RCC 7860 (cell line): Measurements from ENCODE around the gene BIRC7.

Source experiments
- DNase-seq: peaks from one replicate; pipeline ENCODE4 v3.0.0-alpha.2; 2015; ENCODE audit warnings: low spot score
- FAIRE-seq: peaks from 2 replicates; lab custom pipeline; 2012; peaks lifted over from hg19 to GRCh38; lab: Jason Lieb, UNC

The BIRC7 gene

GRCh38 chr20:63223826-63224207 is 11.9 kb upstream of the BIRC7 start:
- DNase-seq, result no peak
- FAIRE-seq, result no peak

- peak; percentile 90 for DNase-seq
- peak; percentile 69 for FAIRE-seq
These were observed 11.2 kb upstream of the BIRC7 start for GRCh38 chr20:63224412-63225081.

GRCh38 chr20:63225082-63225454 is 10.6 kb upstream of the BIRC7 start:
- DNase-seq, result peak; percentile 8
- no peak for FAIRE-seq

GRCh38 chr20:63226042-63226943 is 9.4 kb upstream of the BIRC7 start:
- FAIRE-seq (no peak), DNase-seq (peak; percentile 19)

- no peak for FAIRE-seq
- DNase-seq, result no peak
These were observed 8.4 kb upstream of the BIRC7 start for GRCh38 chr20:63227260-63227659.

- no peak for DNase-seq
- FAIRE-seq, result no peak
These were observed 6.9 kb upstream of the BIRC7 start for GRCh38 chr20:63228806-63229205.

GRCh38 chr20:63230800-63231268 is 4.9 kb upstream of the BIRC7 start:
- DNase-seq (no peak), FAIRE-seq (no peak)

GRCh38 chr20:63232235-63233060 is 3.3 kb upstream of the BIRC7 start:
- FAIRE-seq (peak; percentile 98), DNase-seq (peak; percentile 97)

GRCh38 chr20:63233061-63233344 is 2.7 kb upstream of the BIRC7 start:
- DNase-seq, result no peak
- FAIRE-seq, result no peak

- DNase-seq, result no peak
- no peak for FAIRE-seq
These were observed 1.8 kb upstream of the BIRC7 start for GRCh38 chr20:63233924-63234323.

GRCh38 chr20:63234693-63235398 is 859 bp upstream of the BIRC7 start:
- FAIRE-seq (no peak), DNase-seq (no peak)

- DNase-seq (no peak), FAIRE-seq (no peak)
These were observed 572 bp downstream of the BIRC7 start for GRCh38 chr20:63236116-63236837.

GRCh38 chr20:63238031-63238430 is 2.3 kb downstream of the BIRC7 start:
- no peak for DNase-seq
- no peak for FAIRE-seq

GRCh38 chr20:63238514-63239125 is 2.9 kb downstream of the BIRC7 start:
- DNase-seq (no peak), FAIRE-seq (no peak)

- no peak for DNase-seq
- no peak for FAIRE-seq
These were observed 3.7 kb downstream of the BIRC7 start for GRCh38 chr20:63239431-63239830.

- DNase-seq (no peak), FAIRE-seq (no peak)
These were observed 4.3 kb downstream of the BIRC7 start for GRCh38 chr20:63240004-63240403.

GRCh38 chr20:63241272-63241671 is 5.6 kb downstream of the BIRC7 start:
- FAIRE-seq, result no peak
- no peak for DNase-seq

GRCh38 chr20:63242736-63243135 is 7.0 kb downstream of the BIRC7 start:
- DNase-seq (no peak), FAIRE-seq (no peak)

GRCh38 chr20:63243604-63244247 is 8.0 kb downstream of the BIRC7 start:
- FAIRE-seq, result no peak

More at GRCh38 chr20:63243604-63244247, 8.0 kb downstream of the BIRC7 start:
- DNase-seq, result no peak
